Mesothelial cell of epicardium (in vitro differentiated cells): ENCODE data around the gene BOK. TPM values are rescaled to one million over a fixed set of nuclear protein-coding genes. Genes with fewer than 3 reads are reported as not detected.

Experiments used
- DNase-seq, 2 experiments: peaks; one replicate each; pipeline ENCODE4 v3.0.0; 2021; ENCODE audit warnings: low spot score in 2 of 2; ENCODE audit not compliant: unreplicated experiment in 2 of 2
- H3K27ac Mint-ChIP-seq: 2 replicates; pipeline ENCODE4 v1.8.0; 2021; ENCODE audit warnings: mixed read lengths
- H3K27me3 Mint-ChIP-seq: 2 replicates; pipeline ENCODE4 v1.8.0; 2021; ENCODE audit warnings: low read depth, mixed read lengths
- H3K36me3 Mint-ChIP-seq: 2 replicates; pipeline ENCODE4 v1.8.0; 2021; ENCODE audit warnings: mixed read lengths
- H3K4me1 Mint-ChIP-seq: 2 replicates; pipeline ENCODE4 v1.8.0; 2021; ENCODE audit warnings: mixed read lengths
- H3K4me3 Mint-ChIP-seq: 2 replicates; pipeline ENCODE4 v1.8.0; 2021; ENCODE audit warnings: mild to moderate bottlenecking, moderate library complexity, mixed read lengths
- H3K9me3 Mint-ChIP-seq: 2 replicates; pipeline ENCODE4 v1.8.0; 2021; ENCODE audit warnings: mixed read lengths
- CTCF ChIP-seq: fragments of 200-600 bp; sonication (generic); IDR thresholded peaks from one replicate; pipeline ENCODE4 v1.5.0; 2021; ENCODE audit warnings: antibody characterized with exemption; ENCODE audit not compliant: unreplicated experiment
- total RNA-seq: library from RNA; stranded (reverse); gene quantifications from 3 replicates; pipeline ENCODE4 v1.2.1, GENCODE V29; 2021

Gene BOK
- total RNA-seq, 1 donor from 2014 or later = 36.0 TPM

GRCh38 chr2:241609859-241610793 is 51.6 kb downstream of the BOK start:
- Mint-ChIP-seq H3K27ac (peak overlapping the region; percentile 90), H3K36me3 (peaks cover 2% of the 10 kb centered on the region), H3K4me3 (peak overlapping the region; percentile 62), H3K27me3 (no peaks in the 10 kb centered on the region), H3K4me1 (peaks cover 6% of the 10 kb centered on the region), H3K9me3 (no peaks in the 10 kb centered on the region)
- DNase-seq = peak; percentile 69 to 79
- TF ChIP-seq CTCF = peak; percentile 53

GRCh38 chr2:241611062-241611461 is 52.5 kb downstream of the BOK start:
- H3K27me3 Mint-ChIP-seq = no peaks in the 10 kb centered on the region
- H3K27ac Mint-ChIP-seq = peak overlapping the region; percentile 90
- no peak for TF ChIP-seq CTCF
- H3K9me3 Mint-ChIP-seq = no peaks in the 10 kb centered on the region
- H3K36me3 Mint-ChIP-seq = peaks cover 2% of the 10 kb centered on the region
- peak overlapping the region; percentile 62 for H3K4me3 Mint-ChIP-seq
- H3K4me1 Mint-ChIP-seq = peaks cover 8% of the 10 kb centered on the region
- DNase-seq = no peak

GRCh38 chr2:241612156-241613016 is 53.8 kb downstream of the BOK start:
- Mint-ChIP-seq H3K27ac (peak overlapping the region; percentile 7), H3K4me3 (no peak overlapping the region), H3K36me3 (peaks cover 2% of the 10 kb centered on the region)

GRCh38 chr2:241613017-241613780 is 54.7 kb downstream of the BOK start:
- TF ChIP-seq CTCF = no peak
- H3K4me3 Mint-ChIP-seq = no peak overlapping the region
- no peaks in the 10 kb centered on the region for H3K36me3 Mint-ChIP-seq
- no peaks in the 10 kb centered on the region for H3K27me3 Mint-ChIP-seq
- H3K4me1 Mint-ChIP-seq = peaks cover 12% of the 10 kb centered on the region
- DNase-seq = no peak
- H3K27ac Mint-ChIP-seq = no peak overlapping the region
- H3K9me3 Mint-ChIP-seq = no peaks in the 10 kb centered on the region

More at GRCh38 chr2:241612156-241613016, 53.8 kb downstream of the BOK start:
- no peak for DNase-seq
- no peaks in the 10 kb centered on the region for H3K9me3 Mint-ChIP-seq
- TF ChIP-seq CTCF = no peak
- H3K4me1 Mint-ChIP-seq = peaks cover 11% of the 10 kb centered on the region
- no peaks in the 10 kb centered on the region for H3K27me3 Mint-ChIP-seq

GRCh38 chr2:241615041-241615440 is 56.5 kb downstream of the BOK start:
- DNase-seq = no peak
- Mint-ChIP-seq H3K9me3 (no peaks in the 10 kb centered on the region), H3K27me3 (no peaks in the 10 kb centered on the region), H3K36me3 (peaks cover 7% of the 10 kb centered on the region), H3K4me3 (no peak overlapping the region), H3K27ac (no peak overlapping the region), H3K4me1 (peaks cover 12% of the 10 kb centered on the region)
- no peak for TF ChIP-seq CTCF
